HG03342 (cell line): Measurements from ENCODE around the gene CDH4.
"Not testable (repeated sequence)": the region's sequence is repeated elsewhere in the genome, so short reads cannot be mapped to it uniquely, and the experiment has no call there.

ENCODE experiments used
- ATAC-seq: cut with Tn5 transposase; IDR thresholded peaks from one replicate; pipeline ENCODE4 v1.9.1; 2021; ENCODE audit warnings: mild to moderate bottlenecking, moderate library complexity; ENCODE audit not compliant: unreplicated experiment

CDH4 gene

DNA sequence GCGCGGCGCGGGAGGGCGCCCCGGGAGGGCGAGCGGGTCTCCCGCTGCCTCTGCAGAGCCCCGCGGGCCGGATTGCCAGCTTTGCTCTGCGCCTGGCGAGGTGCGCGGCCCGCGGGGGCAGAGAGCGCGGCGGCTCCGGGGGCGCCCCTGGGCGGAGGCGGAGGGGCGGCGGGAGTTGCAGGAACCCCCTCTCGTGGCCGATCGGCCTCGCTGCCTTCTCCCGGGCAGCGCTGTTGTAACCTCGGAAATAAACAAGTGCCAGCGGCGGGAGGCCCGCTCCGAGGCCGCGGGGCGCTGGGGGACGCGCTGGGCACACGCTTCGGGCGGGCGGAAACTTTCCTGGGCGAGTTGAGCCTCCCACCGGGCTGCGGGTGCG lies 1.2 kb downstream of the CDH4 start:
- no peak for ATAC-seq

DNA sequence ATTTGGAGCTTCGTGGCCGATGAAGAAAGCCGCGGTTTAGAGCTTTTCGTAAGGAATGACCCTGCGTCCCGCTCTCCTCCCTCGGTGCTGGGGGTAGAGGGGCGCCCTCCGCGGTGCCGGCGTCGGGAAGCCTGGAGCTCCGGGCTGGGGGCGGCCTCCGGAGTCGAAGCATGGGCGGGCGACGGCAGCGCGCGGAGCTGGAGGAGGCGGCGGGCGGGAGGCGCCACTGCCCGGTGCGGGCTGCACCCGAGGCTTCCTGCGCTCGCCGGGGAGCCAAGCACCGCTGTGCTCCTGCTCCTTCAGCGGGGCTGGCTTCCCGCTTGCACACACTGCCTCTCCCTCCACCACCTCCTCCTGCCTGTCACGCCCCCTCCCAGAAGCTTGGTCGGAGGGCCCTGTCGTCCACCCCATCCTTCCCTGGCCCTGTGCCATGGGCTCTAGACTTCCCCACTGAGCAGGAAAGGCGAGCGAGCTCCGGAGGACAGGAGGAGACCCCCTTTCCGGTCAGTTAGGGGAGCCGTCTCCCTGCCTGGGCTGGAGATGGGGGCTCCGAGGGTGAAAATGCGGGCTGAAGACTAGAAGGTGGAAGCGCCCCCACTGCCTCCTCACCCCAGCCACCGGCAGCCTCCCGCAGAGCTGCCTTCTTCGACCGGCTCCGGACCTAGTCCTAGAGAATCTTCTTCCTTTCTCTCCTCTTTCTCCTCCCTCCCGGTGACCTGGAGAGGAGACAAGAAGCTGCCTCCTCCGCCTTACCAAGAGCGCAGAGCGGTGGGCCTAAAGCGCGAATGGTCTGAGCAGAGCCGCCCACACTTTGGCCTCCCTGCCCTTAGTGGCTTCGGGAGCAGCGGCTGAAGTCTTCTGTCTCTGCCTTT lies 1.8 kb downstream of the CDH4 start:
- ATAC-seq = no peak

- ATAC-seq = no peak
Observed at GRCh38 chr20:61254881-61255626, 3.0 kb downstream of the CDH4 start.

DNA sequence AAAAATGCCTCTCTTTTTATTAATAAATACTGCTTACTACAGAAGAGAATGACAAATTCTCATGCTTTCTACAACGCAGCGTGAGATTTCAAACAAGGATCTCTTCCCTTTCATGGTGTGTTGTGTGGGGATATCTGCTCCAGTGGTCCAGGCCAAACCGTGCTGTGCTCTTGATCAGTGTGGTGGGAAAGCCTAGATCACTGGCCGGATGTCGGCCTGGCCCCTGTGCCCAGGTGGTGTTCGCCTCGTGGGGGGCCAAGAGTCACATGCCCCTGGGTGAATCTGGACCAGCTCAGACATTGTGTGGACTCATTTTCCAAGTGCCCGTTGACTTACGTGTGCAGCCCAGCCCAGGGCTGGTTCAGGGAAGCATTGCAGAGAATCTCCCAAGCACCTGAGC lies 4.3 kb downstream of the CDH4 start:
- no peak for ATAC-seq

DNA sequence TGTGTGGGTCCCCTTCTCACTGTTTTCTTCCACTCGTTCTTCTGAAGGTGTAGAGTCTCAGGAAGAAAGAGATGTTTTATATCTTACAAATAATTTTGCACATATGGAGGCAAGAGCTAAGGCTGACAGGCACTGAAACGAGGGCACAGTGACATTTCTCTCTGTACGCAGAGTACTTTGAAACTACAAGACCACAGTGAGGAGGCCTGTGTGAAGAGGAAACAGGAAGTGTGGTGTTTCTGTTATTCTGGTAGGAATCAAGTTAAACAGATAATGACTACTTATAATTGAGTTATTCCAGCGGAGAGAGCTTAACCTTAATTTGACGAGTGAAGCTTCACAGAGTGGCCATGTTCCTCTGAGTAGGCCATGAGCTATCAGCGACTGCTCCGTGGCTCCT lies 4.8 kb downstream of the CDH4 start:
- no peak for ATAC-seq

DNA sequence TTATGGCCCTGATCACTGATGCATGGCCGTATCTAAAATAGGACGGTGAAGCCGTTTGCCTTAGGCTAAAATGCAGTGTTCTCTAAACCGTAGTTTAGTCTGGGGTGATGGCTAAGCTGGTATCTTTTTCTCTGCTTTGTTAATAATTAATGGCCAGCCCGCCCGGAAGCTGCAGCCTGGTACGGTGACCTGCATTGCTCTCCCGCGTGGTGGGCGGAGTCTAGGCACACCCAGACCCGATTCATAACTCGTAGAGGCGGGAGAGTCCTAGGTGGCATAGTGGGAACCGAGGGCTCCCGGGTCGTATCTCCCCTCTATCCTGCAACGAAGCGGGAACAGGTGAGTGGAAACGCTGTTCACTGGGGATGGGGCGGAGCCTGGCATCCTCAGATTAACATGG lies 5.5 kb downstream of the CDH4 start:
- ATAC-seq = no peak

DNA sequence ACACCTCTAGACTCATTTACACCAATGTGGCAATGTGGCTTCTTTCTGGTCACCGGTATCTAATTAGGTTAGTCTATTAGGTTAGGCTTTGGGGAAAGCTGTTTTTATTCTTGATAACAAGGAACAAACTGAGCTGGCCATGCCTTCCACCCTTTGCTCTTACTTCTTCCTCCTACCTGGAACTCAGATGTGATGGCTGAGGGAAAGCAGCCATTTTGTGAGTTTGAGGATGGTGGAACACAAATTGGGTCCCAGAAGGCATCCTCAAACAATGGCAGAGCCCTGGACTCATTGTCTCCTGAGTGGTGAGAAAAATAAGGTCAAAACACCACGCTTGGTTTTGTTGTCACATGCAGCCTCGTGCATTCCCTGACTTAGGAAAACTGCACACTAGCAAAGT lies 7.7 kb downstream of the CDH4 start:
- no peak for ATAC-seq

DNA sequence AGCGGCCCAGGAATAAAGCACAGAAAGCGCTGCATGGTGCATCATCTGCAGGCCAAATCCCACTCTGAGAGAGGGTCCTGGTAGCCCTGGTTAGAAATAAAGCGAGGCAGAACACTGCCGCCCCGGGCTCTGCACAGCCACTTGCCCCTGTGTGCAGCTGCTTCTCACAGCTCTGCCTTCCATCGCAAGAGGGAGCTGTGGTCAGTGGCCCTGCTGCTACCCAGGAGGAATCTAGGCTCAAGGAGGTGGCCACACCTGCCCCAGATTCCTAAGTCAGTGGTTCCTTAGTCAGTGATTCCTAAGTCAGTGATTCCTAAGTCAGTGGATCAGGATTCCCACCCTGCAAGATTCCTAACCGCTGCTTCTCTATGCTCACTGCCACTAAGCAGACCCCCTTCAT lies 8.8 kb downstream of the CDH4 start:
- ATAC-seq = no peak

DNA sequence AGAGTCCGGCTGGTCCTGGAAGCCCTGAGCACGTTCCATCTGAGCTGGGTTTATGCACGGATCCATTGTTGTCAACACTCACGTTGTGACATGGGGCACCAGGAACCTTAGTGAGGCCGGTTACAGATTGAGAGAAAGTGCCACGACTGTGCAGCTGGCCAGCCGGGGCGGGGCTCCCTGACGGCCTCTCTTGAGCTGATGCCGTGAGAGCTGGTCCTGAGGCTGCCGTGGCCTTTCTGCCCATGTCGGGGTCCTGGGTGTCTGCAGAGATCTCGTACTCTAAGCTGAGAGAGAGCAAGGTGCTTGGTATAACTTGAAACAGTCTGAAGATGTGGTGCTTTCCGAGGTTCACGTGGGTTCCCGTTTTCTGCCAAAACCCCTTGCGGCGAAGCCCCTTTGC lies 10.0 kb downstream of the CDH4 start:
- no peak for ATAC-seq

DNA sequence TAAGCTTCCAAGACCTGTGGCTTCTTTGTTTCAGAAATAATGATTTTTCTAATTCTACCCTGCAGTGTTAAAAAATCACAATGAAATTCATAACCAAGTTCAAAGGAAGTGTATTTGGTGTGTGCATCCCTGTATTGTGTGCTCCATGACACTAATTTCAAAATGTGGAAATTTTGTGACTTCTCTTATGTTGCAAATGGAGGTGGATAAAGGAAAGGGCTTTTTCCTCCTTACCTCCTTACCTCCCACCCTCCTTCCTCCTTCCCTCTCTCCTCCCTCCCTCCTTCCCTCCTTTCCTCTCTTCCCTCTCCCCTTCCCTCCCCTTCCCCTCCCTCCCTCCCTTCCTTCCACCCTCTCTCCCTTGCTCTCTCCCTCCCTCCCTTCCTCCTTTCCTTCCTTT lies 10.5 kb downstream of the CDH4 start:
- ATAC-seq = no peak

GRCh38 chr20:61263084-61263695 lies 11.1 kb downstream of the CDH4 start:
- no peak for ATAC-seq

- ATAC-seq = no peak
Observed at GRCh38 chr20:61263938-61264337, 11.9 kb downstream of the CDH4 start.

GRCh38 chr20:61267241-61267640 lies 15.2 kb downstream of the CDH4 start:
- no peak for ATAC-seq

- no peak for ATAC-seq
Observed at GRCh38 chr20:61268024-61268423, 16.0 kb downstream of the CDH4 start.

GRCh38 chr20:61271312-61272231 lies 19.5 kb downstream of the CDH4 start:
- ATAC-seq = no peak

DNA sequence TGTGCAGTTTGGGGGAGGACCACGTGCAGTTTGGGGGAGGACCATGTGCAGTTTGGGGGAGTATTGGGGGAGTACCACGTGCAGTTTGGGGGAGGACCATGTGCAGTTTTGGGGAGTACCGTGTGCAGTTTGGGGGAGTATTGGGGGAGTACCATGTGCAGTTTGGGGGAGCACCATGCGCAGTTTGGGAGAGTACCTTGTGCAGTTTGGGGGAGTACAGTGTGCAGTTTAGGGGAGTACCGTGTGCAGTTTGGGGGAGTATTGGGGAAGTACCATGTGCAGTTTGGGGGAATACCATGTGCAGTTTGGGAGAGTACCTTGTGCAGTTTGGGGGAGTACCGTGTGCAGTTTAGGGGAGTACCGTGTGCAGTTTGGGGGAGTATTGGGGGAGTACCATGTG lies 21.0 kb downstream of the CDH4 start:
- not testable (repeated sequence) for ATAC-seq

DNA sequence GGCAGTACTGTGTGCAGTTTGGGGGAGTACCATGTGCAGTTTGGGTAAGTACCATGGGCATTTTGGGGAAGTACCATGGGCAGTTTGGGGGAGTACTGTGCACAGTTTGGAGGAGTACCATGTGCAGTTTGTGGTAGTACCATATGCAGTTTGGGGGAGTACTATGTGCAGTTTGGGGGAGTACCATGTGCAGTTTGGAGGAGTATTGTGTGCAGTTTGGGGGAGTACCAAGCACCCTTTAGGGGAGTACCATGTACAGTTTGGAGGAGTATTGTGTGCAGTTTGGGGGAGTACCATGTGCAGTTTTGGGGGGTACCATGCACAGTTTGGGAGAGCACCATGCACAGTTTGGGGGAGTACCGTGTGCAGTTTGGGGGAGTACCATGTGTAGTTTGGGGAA lies 21.6 kb downstream of the CDH4 start:
- ATAC-seq = not testable (repeated sequence)

DNA sequence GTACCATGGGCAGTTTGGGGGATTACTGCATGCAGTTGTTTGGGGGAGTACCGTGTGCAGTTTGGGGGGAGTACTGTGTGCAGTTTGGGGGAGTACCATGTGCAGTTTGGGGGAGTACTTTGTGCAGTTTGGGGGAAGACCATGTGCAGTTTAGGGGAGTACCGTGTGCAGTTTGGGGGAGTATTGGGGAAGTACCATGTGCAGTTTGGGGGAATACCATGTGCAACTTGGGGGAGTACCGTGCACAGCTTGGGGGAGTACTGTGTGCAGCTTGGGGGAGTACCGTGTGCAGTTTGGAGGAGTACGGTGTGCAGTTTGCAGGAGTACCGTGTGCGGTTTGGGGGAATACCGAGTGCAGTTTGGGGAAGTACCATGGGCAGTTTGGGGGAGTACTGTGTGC lies 22.3 kb downstream of the CDH4 start:
- no peak for ATAC-seq

GRCh38 chr20:61278296-61278695 lies 26.2 kb downstream of the CDH4 start:
- no peak for ATAC-seq

- no peak for ATAC-seq
Observed at GRCh38 chr20:61279621-61280150, 27.6 kb downstream of the CDH4 start.
